ENCODE measurements around the gene ABCA13.

Gene ABCA13

DNA sequence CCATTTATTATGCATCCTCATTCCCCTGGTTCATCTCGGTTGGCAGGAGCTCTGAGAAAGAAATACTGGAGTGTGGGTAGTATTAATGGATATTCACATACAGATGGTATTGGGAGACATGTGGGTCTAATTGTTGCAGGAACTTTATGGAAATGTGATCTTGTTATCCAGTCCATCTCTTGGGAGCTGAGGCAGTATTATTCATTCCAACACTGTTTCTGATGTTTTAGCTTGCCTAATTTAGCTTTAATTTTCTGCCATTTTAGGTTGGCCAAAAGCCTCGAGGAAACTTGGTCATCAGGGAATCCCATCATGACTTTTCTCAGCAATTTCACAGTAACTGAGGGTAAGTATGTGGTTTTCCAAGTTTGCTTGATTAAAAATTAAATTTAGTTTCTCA, 125.7 kb downstream of the ABCA13 start:
- no peak for DNase-seq (ENCODE audit: low read depth, low spot score)

DNA sequence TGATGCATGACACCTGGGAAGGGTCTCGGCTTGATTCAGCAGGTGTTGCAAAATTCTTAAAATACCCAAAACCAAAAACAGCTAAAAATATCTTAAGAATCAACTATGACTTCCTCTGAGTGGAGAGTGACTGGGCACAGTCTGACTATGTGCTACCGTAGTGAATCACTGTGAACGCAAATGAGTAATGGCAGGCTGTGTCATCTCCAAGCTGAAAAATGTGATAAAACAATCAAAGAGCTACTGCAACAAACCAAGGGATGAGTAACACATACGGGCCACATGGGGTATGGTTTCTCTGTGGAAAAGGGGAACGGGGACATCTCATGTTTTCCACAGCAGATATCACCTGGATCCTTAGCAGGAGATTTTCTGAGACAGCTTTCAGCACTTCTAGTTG, 127.5 kb downstream of the ABCA13 start:
- DNase-seq (ENCODE audit: low read depth, low spot score), result no peak

DNA sequence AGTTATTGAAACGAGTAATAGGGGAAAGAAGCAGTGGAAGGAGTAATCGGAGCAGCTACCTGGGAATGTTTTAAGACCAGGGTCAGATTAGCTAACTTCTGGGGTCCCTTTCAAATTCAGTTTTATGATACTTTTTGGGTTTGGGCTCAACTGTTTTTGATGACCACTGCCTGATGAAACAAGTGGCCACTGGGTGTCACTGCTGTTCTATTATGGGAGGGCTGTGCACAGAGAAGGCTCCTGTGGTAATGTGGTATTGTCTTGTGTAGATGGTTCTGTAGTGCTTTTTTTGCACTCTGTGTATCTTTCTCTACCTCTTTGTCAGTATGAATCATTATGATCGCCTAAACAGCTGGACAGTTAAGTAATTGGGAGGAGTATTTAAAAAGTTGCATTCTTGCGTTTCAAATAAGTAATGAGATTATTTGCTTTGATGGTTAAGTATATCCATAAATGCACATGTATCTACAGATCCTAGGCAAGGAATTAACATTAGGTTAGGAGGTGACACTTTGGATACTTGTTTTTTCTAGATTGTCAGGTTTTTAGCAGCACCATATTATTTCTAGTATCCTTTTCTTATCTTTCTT, 128.4 kb downstream of the ABCA13 start:
- no peak for DNase-seq (ENCODE audit: low read depth, low spot score)

DNA sequence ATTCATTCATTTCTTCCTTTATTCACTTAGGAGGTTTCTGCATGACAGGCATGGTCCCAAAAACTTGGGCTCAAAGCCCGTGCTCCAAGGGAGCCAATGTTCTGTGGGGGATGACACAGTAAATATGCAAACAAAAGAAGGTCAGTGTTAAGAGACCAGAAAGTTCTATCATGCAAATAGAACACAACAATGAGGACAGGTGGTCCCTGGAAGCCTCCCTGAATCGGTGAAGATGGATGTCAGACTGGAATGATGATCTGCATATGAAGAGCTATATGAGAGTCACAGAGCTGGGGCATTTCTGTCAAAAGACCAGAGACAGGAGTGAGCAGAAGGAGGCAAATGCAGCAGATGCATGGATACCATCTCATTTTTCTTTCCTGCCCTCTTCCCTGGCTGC, 129.0 kb downstream of the ABCA13 start:
- no peak for DNase-seq (ENCODE audit: low read depth, low spot score)

DNA sequence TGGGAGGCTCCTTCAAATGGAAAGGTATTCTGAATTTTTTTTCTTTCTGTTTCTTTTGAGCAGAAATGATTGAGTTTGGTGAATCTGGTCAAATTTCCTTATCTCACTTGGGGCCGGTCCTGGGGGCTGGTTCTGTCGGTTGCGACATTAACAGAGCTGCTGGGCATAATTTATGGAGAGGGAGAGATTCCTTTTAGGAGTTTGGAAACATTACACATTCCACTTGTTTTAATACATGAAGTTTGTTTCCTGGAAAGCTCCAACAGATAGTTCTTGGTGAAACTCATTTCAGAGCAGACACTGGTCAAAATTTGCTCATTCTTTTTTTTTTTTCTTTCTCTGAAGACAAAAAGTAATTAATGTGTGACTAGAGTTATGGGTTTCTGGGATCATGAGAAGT, 129.9 kb downstream of the ABCA13 start:
- DNase-seq (ENCODE audit: low read depth, low spot score), result no peak

DNA sequence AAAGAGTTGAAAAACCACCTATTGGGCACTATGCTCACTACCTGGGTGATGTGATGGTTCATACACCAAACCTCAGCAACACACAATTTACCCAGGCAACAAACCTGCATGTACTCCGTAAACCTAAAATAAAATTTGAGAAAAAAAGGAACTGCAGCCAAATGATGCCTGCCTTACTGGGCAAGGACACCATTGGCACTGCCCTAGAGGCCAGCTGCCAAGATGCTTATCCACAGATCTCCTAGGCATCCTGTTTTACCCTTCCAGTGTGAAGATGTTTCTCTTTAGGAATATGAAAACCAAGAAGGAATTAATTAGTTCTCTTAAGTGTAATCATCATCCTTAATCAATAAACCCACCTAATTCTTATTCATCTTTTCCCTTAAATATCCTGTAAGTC, 133.4 kb downstream of the ABCA13 start:
- no peak for DNase-seq (ENCODE audit: low read depth, low spot score)

DNA sequence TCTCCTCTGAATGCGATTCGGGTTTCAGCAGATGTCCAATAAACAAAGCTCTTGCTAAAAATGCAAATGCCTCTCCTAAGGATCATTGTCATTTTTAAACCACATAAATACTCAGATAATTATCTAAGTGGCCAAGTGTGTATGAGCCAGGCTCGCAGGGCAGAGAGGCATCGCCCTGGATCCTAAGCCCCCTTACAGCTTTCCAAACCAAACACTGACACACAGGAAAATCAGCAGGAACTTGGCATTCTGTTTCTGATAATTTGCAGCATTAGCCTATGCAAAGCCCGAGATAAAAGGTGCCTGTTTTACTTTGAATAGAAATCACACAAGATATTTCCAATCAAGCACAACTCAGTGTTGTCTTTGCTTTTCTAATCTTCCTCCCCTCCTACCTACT, 134.4 kb downstream of the ABCA13 start:
- DNase-seq (ENCODE audit: low read depth, low spot score), result no peak

DNA sequence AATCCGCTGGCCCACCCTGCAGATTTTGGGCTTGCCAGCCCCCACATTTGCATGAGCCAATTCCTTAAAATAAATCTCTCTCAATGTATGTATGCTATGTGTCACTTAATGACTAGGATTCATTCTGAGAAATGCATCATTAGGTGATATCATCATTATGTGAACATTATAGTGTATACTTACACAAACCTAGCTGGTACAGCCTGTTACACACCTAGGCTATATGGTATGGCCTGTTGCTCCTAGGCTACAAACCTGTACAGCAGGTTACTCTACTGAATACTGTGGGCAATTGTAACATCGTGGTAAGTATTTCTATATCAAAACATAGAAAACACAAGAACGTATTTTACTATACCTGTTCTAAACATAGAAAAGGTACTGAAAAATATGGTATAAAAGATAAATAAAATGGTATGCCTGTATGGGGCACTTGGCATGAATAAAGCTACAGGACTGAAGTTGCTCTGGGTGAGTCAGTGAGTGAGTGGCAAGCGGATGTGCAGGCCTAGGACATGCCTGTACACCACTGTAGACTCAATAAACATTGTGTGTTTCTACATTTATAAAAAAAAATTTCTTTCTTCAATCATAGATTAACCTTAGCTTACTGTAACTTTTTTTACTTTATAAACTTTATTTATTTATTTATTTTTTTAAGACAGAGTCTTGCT, 135.9 kb downstream of the ABCA13 start:
- no peak for DNase-seq (ENCODE audit: low read depth, low spot score)

DNA sequence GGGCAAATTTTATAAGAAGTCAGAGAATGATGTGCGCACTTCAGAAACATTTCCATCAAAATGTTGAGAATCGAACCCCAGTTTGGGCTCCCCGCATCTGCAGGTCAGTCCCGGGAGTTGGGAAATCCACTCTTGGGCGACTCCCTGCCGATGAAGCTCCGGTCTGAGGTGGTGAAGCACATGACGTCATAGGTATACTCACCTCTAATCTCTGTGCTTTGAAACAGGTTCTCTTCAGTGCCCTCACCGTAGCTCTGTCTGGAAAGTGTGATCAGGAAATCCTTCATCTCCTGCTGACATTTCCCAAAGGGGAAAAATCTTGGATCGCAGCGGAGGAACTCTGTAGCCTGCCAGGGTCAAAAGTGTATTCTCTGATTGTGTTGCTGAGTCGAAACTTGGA, 138.5 kb downstream of the ABCA13 start:
- no peak for DNase-seq (ENCODE audit: low read depth, low spot score)

DNA sequence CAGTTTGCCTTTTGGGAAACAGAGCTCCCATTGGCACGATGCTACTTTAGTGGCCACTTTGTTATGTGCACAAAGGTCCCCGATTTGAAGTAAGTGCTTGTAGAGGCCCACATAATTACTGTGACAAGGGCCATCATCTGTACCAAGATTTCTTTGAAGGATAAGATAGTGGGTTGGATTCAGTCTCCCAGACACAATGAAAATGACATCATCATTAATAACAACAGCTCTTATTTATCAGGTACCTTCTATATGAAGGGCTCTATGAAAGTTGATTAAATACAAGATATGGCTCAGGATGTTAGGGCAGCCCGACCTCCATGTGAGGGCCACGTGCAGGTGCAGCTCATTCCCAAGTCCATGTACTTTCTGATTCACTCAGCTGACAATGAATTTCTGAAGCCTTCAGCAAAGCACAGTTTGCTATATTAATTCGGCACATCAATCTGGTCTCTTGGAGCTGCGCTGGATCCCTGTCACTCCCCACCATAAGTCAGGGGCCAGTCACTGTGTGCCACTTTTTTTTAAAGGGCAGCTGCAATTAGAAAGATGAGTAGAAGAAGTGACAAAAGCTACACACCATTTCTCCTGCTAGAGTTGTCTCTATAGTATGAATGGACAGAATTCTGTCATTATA, 140.3 kb downstream of the ABCA13 start:
- DNase-seq (ENCODE audit: low read depth, low spot score), result no peak

DNA sequence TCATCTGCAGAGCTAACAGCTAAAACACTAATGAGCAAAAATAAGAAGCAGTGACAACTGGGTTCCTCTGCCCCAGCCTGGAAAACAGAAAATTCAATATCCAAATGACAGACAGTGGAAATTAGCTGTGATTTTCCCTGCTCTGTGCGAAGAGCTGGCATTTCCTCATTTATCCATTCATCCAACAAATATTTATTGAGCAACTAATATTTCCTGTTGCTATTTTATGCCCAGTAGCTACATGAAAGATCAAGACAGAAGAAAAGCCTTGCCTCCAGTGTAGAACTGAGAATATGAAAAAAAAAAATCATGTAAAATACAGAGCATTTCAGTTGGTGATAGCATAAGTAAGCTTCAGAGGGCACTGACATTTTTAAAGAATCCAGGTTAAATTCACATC, 140.9 kb downstream of the ABCA13 start:
- no peak for DNase-seq (ENCODE audit: low read depth, low spot score)

DNA sequence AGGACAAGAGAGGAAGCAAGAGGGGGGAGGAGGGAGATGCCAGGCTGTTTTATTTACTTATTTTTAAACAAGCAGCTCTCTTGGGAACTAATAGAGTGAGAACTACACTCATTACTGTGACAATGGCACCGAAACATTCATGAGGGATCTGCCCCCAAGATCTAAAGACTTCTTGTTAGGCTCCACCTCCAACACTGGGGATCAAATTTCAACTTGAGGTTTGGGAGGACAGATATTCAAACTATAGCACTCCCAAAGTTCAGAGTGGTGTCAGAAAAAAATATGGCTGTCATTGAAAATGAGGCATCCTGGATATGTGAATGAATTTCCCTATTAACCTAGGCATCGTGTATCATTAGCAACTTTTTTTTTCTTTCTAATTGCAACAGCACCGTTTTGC, 145.5 kb downstream of the ABCA13 start:
- no peak for DNase-seq (ENCODE audit: low read depth, low spot score)

DNA sequence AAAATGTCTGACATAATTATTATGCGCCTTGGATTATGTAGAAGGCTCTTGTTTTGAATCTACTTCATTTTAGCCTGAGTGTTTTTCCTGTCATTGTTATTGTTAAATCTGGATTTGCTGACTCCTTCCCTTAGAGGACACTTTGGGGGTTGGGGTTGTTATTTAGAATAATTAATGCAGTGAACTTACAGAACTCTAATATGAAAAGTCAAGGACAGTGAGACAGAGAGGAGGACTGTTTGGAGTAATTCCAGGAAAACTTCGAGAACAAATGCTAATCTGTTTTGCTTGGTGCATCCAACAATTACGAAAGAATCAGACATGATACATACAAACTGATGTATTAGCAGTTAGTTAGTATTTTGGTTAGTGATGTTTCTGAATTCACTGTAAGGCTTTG, 146.1 kb downstream of the ABCA13 start:
- no peak for DNase-seq (ENCODE audit: low read depth, low spot score)

DNA sequence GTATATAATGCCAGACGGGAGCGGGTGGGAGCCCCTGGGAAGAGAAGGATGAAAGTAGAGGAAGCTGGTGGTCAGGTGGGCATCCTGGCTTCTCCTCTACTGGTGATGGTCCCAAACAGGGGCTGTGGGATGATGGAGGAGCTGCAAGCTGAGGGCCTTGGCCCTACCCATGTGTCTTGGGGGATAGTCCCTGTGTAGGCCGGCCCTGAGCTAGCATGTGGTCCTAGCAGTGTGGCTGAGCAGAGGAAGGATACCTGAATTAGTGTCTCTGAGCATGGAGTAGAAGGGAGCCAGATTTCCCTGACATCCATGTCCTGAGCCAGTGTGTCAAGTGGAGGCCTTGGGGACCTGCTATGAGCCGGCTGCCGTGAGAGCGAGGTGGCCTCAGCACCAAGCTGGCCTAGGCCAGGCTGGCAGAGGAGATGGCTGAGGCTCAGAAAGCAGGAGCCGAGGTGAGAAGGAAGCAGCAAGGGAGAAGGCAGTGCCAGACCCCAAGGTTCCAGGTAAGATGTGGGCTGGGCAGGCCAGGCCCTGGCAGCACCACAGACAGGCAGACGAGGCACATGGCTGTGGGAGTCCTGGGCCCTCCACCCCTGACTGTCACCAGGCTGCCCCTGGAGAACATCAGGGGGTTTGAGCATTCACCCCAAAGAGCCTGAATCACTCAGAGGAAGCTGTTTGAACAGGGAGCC, 150.2 kb downstream of the ABCA13 start:
- DNase-seq (ENCODE audit: low read depth, low spot score), result no peak

DNA sequence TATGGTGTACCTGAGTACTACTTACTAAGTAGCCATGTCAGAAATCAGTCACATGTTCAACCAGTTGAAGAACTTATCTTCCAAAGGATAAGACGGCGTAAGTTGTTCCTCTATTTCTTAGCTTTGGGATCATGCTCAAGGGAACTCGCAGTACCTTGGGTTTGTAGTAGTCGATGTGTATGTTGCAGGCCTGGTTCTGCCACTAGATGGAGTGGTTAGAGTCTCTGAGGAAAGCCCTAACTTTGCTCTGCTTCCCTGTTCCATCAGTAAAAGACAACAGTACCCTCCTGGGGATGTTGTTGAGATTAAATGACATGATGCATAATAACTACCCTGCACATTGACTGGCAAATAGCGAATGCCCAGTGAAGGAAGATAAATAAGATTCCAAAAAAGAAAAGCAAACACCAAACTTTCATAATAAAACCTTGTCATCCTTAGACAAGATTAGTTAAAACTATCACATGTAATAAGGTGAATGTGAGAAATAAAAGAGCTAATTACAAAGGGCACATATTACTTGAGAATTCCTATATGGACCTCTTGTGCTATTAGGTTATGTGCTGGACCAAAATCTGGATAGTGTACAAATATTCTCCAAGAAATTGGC, 165.9 kb downstream of the ABCA13 start:
- DNase-seq (ENCODE audit: low read depth, low spot score), result no peak

DNA sequence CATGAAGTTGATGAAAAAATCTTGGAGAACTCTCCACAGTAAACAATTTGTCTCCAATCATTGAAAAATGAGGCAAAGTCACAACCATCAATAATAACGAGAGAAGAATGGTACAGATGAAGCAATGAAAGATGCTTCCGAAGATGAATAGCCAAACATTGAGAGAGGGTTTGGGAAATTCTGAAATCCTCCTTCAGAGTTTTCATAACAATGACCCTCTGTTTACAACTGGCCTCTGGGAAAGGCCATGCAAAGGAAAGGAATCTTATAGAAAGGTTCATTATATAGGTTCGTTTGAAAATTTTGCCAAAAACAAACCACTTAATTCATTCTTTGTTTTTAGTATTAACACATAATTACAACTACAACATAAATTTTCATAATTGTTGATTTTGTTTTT, 166.5 kb downstream of the ABCA13 start:
- no peak for DNase-seq (ENCODE audit: low read depth, low spot score)

DNA sequence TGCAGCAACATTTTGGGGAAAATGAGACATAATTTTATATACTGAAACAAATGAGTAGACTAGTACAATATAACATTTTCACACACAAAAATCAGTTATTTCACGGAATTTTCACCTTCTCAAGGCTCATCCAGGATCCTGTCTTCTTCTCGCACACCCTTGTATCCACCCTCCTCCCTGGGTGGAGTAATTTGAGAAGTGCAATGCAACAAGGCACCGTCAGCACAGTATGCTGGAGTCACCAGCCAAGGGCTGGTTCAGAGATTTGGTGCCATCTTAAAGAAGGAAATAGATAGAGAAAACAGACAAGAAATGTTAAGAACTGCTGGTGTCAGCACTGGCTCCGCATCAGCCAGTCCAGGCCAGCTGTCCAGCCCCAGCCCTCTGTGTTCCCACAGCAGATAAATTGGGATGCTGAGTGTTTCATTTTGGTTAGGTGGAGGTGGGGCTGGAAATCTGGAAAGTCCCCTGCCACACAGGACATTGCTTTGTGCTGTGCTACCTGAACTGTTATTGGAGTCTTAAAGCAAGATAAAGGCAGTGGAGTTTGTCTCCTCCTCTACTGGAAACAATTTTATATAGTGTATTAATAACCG, 176.1 kb downstream of the ABCA13 start:
- no peak for DNase-seq (ENCODE audit: low read depth, low spot score)

DNA sequence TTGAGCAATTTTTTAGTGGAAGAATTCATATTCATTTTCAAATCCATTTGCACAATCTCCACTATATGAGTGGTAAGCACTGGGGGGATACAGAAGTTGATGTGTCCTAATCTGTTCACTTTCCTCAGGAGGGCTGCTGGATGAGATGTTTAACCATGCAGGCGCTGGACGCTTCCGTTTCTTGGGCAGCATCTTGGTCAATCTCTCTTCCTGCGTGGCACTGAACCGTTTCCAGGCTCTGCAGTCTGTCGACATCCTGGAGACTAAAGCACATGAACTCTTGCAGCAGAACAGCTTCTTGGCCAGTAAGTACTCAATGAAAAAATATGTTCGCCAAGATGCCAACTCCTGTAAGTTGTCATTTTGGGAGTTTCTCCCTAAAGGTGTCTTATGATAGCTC, 179.3 kb downstream of the ABCA13 start:
- no peak for DNase-seq (ENCODE audit: low read depth, low spot score)

DNA sequence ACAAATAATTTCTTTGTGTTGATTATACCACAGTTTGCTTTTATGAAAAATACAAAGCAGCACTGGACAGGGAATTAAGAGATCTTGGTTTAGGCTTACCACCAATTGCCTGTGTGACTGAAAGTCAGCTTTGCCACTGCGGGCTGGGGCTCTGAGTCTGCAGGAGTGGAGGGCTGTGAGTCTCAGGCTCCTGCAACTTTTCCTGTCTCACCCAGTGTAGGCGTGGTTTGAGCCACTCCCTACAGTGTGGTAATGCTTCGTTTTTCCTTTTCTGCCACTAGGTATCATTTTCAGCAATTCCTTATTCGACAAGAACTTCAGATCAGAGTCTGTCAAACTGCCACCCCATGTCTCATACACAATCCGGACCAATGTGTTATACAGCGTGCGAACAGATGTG, 180.6 kb downstream of the ABCA13 start:
- DNase-seq (ENCODE audit: low read depth, low spot score), result no peak

DNA sequence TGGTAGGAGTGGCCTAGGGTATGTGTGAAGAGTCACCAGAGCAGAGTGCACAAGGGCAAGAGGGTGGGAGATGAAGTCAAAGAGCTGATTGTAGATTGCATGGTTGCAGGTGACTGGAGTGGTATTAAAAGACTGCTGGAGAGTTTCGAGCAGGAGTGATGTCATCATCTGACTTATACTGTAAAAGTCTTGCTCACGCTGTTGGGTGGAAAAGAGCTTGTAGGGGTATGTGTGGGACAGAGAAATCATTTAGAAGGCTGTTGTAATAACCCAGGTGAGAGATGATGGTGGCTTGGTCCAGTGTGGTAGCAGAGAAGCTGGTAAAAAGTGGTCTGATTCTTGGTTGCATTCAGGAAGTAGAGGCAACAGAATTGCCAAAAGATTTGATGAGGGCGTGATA, 184.1 kb downstream of the ABCA13 start:
- no peak for DNase-seq (ENCODE audit: low read depth, low spot score)

DNA sequence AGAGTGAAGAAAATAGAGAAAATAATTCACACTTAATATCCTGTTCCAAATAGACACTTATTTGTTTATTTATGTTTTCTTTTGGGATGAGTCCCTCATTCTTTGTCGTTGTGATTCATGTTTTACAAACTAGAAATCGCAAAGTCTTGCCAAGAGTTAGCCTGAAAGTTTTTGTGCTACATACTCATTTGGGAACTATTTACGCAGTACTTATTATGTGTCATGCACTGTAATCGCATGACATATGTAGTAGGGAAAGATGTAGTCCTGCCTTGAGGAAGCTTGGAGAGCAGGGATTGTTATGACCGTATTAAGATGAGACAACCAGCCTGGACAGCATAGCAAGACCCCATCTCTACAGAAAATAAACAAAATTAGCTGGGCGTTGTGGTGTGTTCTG, 189.3 kb downstream of the ABCA13 start:
- no peak for DNase-seq (ENCODE audit: low read depth, low spot score)

DNA sequence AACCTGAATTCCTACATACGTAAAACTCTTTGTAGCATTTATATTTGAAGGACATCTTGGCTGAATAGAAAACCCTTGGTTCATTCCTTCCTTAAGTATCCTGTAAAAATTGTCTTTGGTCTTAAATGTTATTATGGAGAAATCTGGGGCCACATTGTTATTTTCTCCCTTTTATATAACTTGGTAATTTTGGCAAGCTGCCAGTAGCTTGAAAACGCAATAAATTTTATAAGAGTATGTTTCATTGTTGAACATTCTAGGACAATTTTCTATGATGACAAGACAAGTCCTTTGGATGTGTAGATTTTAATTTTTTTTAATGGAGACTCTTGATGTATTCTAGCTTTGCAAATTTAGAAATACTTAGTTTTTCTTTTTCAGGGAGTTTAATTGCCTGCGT, 191.9 kb downstream of the ABCA13 start:
- DNase-seq (ENCODE audit: low read depth, low spot score), result no peak

Measured in brain pericyte (primary cell).